CD4-positive, alpha-beta T cell treated with Interleukin-1 beta for 1 hour (primary cell): ENCODE measurements around the gene VAV1.
A peak's percentile ranks its signal among the peaks of the same experiment; 100 is the strongest.
"Not testable (repeated sequence)": the region's sequence is repeated elsewhere in the genome, so short reads cannot be mapped to it uniquely, and the experiment has no call there.

ENCODE experiments used
- DNase-seq, 2 donors: peaks; one replicate each; pipeline ENCODE4 v3.0.0-alpha.2; 2020 to 2022

Gene VAV1

GRCh38 chr19:6820237-6820636, 47.7 kb downstream of the VAV1 start:
- DNase-seq, result no peak

DNA sequence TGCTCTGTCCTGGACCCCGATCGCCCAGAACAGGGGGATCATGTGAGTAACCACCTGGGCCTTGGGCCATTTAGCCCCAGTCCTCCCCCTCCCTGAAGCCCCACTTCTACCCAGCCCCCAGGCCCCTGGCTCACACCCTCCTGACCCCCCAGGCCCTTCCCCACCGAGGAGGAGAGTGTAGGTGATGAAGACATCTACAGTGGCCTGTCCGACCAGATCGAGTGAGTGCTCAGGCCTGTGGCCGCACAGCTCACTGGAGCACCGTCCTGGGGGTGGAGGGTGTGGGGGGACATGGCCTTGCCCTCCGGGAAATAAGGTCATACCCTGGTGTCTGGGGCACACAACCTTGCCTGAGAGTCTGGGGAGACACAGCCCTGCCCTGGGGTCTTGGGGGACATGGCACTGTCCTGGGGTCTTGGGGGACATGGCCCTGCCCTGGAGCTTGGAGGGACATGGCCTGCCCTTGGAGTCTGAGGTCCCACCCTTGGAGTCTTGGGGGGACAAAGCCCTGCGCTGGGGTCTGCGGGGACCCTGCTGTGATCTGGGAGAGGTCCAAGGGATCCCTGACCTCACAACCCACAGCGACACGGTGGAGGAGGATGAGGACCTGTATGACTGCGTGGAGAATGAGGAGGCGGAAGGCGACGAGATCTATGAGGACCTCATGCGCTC, 49.3 kb downstream of the VAV1 start:
- no peak for DNase-seq

GRCh38 chr19:6822311-6822670, 49.8 kb downstream of the VAV1 start:
- no peak for DNase-seq

- no peak for DNase-seq
Measured at GRCh38 chr19:6825076-6825774, 52.7 kb downstream of the VAV1 start.

DNA sequence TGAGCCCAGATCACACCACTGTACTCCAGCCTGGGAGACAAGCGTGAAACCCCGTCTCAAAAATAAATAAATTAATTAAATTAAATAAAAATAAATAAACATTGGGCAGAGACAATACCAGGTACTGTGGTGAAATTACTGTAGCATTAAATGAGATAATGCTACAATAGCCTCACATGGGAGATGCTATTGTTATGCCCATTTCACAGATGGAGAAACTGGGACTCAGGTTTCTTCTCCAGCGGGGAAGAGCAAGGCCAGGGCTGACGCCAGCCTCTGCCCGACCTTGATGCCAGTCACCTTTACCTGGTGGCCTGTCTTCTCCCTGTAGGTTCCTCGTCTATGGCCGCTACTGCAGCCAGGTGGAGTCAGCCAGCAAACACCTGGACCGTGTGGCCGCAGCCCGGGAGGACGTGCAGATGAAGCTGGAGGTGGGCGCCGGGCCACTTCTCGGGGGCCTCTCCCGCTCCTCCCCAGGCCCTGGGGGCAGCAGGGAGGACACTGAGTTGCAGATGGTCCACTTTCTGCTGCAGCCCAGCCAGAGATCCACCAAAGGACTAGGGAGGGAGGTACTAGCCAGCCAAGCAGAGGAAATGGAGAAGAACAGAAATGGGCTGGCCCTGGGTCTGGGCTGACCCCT, 53.9 kb downstream of the VAV1 start:
- no peak for DNase-seq

- no peak for DNase-seq
Measured at GRCh38 chr19:6828306-6828697, 55.8 kb downstream of the VAV1 start.

- DNase-seq, result peak; percentile 28 to 34
Measured at GRCh38 chr19:6828698-6829633, 56.5 kb downstream of the VAV1 start.

- not testable (repeated sequence) for DNase-seq
Measured at GRCh38 chr19:6829829-6830228, 57.3 kb downstream of the VAV1 start.

- peak in 1 of 2 donors; percentile 9 for DNase-seq
Measured at GRCh38 chr19:6831084-6831483, 58.6 kb downstream of the VAV1 start.

- DNase-seq, result no peak
Measured at GRCh38 chr19:6832412-6832811, 59.9 kb downstream of the VAV1 start.

DNA sequence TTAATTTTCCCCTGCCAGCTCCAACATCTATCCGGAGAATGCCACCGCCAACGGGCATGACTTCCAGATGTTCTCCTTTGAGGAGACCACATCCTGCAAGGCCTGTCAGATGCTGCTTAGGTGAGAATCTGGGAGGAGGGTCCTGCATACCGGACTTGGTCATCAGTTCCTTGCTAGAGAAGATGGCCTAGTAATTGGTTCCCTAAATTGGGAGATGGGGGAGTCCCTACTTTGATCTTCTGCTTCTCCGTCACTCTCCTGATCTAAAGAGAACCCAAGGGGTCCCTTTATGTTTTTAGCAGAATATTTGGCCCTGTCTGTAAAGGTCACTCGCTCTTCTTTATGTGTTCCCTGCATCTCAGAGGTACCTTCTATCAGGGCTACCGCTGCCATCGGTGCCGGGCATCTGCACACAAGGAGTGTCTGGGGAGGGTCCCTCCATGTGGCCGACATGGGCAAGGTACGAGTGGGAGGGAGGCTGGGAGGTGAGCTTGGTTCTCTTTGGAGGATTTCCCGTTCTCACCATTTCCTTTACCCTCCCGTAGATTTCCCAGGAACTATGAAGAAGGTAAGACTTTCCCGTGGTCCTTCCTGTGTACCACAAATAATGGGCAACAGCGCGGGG, 60.8 kb downstream of the VAV1 start:
- DNase-seq, result no peak

DNA sequence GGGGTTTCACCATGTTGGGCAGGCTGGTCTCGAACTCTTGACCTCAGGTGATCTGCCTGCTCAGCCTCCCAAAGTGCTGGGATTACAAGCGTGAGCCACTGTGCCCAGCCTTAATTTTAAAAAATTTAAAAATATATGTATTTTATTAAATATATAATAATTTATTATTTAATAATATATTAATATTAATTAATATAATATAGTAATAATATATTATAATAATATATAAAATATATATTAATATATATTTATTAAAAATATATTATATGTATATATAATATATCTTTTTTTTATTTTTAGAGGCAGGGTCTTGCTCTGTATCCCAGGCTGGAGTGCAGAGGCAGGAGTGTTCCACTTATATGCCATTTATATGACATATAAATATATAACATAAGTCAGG, 61.9 kb downstream of the VAV1 start:
- no peak for DNase-seq

- no peak for DNase-seq
Measured at GRCh38 chr19:6835501-6835900, 63.0 kb downstream of the VAV1 start.

- DNase-seq, result no peak
Measured at GRCh38 chr19:6837525-6837924, 65.0 kb downstream of the VAV1 start.

GRCh38 chr19:6838062-6838655, 65.7 kb downstream of the VAV1 start:
- DNase-seq, result no peak

DNA sequence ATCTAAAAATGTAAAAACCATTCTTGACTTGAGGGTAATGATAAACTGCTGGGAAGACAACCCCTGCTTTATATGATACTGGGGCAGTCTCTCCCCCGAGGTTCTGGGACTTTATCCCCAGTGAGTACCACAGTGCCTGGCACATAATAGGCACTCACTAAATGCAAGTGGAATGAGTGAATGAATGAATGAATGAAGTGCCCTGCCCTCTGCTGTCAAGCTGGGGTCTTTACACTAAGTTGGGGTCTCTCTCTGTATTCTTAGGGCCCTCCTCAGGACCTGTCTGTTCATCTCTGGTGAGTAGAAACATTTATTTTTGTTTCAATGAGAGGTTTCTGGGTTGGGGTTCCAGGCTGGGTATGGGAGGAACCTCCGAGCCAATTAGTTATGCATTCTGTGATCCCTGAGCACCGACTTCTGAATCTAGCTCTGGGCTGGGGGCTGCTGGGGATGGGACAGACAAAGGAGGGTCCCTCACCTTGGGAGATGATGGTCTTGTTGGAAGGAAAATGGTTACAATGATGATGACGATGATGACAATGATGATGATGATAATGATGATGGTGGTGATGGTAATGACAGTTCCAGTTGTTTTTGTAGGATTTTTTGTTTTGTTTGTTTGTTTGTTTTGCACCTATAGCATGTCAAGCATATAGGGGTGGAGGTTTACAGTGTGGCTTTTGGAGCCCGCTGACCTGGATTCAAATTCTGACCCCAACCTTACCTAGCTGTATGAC, 70.5 kb downstream of the VAV1 start:
- no peak for DNase-seq

DNA sequence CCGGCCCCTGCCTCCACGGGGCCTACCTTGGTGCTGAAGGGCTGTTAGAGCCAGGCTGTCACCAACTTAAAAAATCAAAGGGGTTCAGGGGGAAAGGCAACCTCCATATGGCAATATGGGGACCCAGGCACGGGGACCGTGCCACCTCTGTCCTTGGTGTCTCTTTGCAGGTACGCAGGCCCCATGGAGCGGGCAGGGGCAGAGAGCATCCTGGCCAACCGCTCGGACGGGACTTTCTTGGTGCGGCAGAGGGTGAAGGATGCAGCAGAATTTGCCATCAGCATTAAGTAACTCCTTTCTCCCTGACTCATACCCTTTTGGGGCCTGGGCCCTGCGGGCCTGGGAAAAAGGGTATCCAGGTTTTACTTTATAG, 75.3 kb downstream of the VAV1 start:
- DNase-seq, result no peak

GRCh38 chr19:6848986-6849385, 76.5 kb downstream of the VAV1 start:
- no peak for DNase-seq

GRCh38 chr19:6849876-6850275, 77.4 kb downstream of the VAV1 start:
- no peak for DNase-seq

DNA sequence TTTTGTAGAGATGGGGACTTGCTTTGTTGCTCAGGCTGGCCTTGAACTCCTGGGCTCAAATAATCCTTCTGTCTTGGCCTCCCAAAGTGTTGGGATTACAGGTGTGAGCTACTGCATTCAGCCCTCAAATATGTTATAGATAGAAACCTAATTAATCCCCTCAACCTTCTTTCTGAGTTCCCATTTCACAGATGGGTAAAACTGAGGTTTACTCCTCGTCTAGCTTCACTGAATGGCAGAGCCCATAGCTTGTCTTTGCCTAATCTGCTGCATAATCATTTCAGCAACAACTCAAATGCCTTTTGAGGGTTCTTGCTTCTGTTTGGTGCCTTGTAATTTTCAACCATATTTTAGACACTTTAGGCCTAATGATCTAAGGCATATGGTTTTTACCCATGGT, 78.9 kb downstream of the VAV1 start:
- DNase-seq, result no peak

DNA sequence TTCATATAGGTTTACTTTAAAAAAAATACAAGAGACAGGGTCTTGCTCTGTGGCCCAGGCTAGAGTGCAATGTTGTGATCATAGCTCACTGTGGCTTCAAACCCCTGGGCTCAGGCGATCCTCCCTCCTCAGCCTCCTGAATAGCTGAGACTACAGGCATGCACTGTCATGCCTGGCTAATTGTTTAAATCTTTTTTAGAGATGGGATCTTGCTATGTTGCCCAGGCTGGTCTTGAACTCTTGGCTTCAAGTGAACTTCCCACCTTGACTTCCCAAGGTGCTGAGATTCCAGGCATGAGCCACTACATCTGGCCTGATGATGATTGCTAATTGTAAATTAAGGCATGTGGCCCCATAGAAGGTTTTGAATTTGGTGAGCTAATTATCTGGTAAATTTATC, 79.5 kb downstream of the VAV1 start:
- DNase-seq, result no peak

DNA sequence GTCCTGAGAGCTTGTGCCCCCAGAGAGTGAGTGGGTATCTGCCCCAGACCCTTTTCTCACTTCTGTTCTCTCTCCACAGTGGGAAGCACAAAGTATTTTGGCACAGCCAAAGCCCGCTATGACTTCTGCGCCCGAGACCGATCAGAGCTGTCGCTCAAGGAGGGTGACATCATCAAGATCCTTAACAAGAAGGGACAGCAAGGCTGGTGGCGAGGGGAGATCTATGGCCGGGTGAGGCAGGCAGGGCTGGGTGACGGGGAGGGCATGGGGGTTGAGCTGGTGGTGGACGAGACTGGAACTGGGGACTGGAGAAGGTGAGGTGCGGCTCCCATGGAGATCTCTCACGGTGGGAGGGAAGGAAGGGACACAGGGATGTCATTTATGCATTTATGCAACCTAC, 81.4 kb downstream of the VAV1 start:
- DNase-seq, result no peak
